Measurements from ENCODE around the gene RERE.
"Not testable (repeated sequence)": the region's sequence is repeated elsewhere in the genome, so short reads cannot be mapped to it uniquely, and the experiment has no call there.

Gene RERE

GRCh38 chr1:8461351-8462110, 355.9 kb downstream of the RERE start:
- DNase-seq (ENCODE audit: insufficient read length), result no peak
- no peak for TF ChIP-seq TAF1 (IDR thresholded peaks at IDR 0.05; ENCODE audit: borderline replicate concordance, low read depth, low read length)
- TF ChIP-seq POLR2A (IDR thresholded peaks at IDR 0.05; ENCODE audit: low read depth, low read length), result no peak
- TF ChIP-seq POLR2AphosphoS5 (IDR thresholded peaks at IDR 0.05; ENCODE audit: low read depth, low read length), result no peak
- no peak for FAIRE-seq

DNA sequence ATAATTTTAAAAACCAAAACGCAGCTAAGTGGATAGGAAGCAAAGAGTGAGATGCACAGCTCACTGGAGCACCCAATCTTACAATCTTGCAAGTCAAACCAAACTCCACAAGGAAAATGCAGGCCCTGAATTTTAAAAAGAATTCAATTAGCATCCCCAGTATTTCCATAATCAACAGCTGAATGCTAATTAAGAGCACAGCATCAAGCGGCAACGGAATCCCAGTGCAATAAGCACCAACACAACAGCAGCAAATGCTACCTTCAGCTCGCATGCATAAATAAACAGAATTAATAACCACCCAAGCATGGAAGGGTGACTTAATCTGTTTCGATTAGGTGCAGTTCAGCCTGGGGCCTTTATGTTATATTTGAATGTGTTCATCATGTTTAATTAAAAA, 356.7 kb downstream of the RERE start:
- DNase-seq (ENCODE audit: insufficient read length) (no peak), FAIRE-seq (no peak)
- no peak for TF ChIP-seq POLR2A (IDR thresholded peaks at IDR 0.05; ENCODE audit: low read depth, low read length)
- no peak for TF ChIP-seq POLR2AphosphoS5 (IDR thresholded peaks at IDR 0.05; ENCODE audit: low read depth, low read length)
- no peak for TF ChIP-seq TAF1 (IDR thresholded peaks at IDR 0.05; ENCODE audit: borderline replicate concordance, low read depth, low read length)

DNA sequence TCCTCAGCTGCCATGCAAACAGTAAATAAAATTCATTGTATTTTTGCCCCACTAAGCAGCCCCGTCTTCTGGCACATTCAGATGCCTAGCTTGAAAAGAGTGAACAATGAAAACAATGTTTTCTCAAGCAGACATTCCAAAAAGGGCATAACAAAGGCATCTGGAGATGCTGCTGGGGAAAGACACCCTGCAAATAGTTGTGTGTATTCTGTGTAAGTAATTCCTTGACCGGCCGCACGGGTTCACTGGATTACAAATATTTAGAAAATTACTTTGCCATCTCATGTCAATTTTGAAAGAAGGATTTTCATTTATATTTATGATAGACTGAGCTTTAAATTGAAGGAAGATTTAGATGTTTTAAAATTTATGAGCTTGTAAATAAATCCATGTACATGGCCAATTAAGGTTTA, 357.3 kb downstream of the RERE start:
- DNase-seq (ENCODE audit: insufficient read length), result no peak
- no peak for FAIRE-seq
- no peak for TF ChIP-seq TAF1 (IDR thresholded peaks at IDR 0.05; ENCODE audit: borderline replicate concordance, low read depth, low read length)
- no peak for TF ChIP-seq POLR2A (IDR thresholded peaks at IDR 0.05; ENCODE audit: low read depth, low read length)
- no peak for TF ChIP-seq POLR2AphosphoS5 (IDR thresholded peaks at IDR 0.05; ENCODE audit: low read depth, low read length)

DNA sequence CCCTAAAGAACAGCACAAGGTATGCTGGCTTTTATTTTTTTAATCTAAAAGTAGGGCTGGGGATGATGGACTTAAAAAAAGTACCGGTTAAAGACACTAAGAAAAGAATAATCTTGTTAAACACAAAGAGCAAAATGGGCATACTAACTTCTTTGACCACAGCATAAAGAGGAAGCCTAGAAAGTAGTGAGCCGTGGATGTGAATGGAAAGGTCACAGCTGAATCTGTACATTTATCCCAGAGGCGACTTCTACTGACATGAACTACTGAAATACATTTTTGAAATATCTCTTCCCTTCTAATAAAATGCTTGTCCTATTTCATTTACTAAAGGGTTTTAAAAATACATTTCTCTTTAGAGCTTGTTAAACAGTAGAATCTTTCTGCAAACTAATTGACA, 358.8 kb downstream of the RERE start:
- FAIRE-seq (no peak), DNase-seq (ENCODE audit: insufficient read length) (no peak)
- TF ChIP-seq POLR2A (IDR thresholded peaks at IDR 0.05; ENCODE audit: low read depth, low read length), result no peak
- no peak for TF ChIP-seq TAF1 (IDR thresholded peaks at IDR 0.05; ENCODE audit: borderline replicate concordance, low read depth, low read length)
- TF ChIP-seq POLR2AphosphoS5 (IDR thresholded peaks at IDR 0.05; ENCODE audit: low read depth, low read length), result no peak

DNA sequence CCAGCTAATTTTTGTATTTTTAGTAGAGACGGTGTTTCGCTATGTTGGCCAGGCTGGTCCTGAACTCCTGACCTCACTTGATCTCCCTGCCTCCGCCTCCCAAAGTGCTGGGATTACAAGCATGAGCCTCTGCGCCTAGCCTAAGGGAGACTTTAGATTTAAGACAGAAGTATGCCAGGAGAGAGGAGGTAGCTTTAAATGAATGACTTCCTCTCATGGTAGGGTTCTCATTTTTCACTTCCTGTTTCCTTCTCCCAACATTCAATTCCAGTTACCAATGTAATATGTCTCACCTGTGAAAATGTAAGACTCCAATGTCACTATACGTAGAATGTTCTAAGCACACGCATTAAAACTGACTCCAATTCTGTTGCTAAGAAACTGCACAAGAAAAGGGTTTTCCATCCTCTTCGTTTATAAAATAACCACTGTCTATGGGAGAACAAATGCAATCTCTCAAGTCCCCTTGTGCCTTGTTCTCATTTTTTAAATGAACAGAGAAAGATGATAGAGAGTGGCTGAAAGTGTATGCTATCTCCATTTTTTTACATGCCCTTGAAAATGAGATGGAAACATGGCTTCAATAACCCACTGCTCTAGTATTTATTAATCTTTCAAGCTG, 359.6 kb downstream of the RERE start:
- TF ChIP-seq POLR2AphosphoS5 (IDR thresholded peaks at IDR 0.05; ENCODE audit: low read depth, low read length) (no peak), TAF1 (IDR thresholded peaks at IDR 0.05; ENCODE audit: borderline replicate concordance, low read depth, low read length) (no peak), POLR2A (IDR thresholded peaks at IDR 0.05; ENCODE audit: low read depth, low read length) (no peak)
- DNase-seq (ENCODE audit: insufficient read length) (no peak), FAIRE-seq (no peak)

DNA sequence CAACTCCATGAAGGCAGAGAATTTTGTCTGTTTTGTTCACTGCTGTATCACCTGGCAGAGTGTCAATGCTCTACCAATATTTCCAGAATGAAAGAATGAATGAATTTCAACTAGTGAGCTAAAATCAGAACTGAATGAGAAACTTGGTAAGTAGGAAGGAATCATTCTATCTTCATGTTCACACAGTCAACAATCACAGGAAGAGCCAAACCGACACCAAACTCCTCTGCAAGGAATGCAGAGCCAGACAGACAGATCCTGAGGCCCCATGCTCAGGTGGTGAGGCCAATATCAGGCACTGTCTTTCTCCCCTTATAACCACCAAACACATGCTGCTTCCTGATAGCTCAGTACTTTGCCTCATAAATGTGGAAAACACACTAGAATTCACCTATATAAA, 360.4 kb downstream of the RERE start:
- no peak for TF ChIP-seq TAF1 (IDR thresholded peaks at IDR 0.05; ENCODE audit: borderline replicate concordance, low read depth, low read length)
- no peak for TF ChIP-seq POLR2AphosphoS5 (IDR thresholded peaks at IDR 0.05; ENCODE audit: low read depth, low read length)
- no peak for TF ChIP-seq POLR2A (IDR thresholded peaks at IDR 0.05; ENCODE audit: low read depth, low read length)
- DNase-seq (ENCODE audit: insufficient read length), result no peak
- no peak for FAIRE-seq

GRCh38 chr1:8456308-8456912, 361.0 kb downstream of the RERE start:
- no peak for FAIRE-seq
- TF ChIP-seq POLR2A (IDR thresholded peaks at IDR 0.05; ENCODE audit: low read depth, low read length) (no peak), TAF1 (IDR thresholded peaks at IDR 0.05; ENCODE audit: borderline replicate concordance, low read depth, low read length) (no peak), POLR2AphosphoS5 (IDR thresholded peaks at IDR 0.05; ENCODE audit: low read depth, low read length) (no peak)
- DNase-seq (ENCODE audit: insufficient read length), result no peak

- DNase-seq (ENCODE audit: insufficient read length), result no peak
- no peak for TF ChIP-seq POLR2AphosphoS5 (IDR thresholded peaks at IDR 0.05; ENCODE audit: low read depth, low read length)
- TF ChIP-seq TAF1 (IDR thresholded peaks at IDR 0.05; ENCODE audit: borderline replicate concordance, low read depth, low read length), result no peak
- no peak for FAIRE-seq
These were observed 361.6 kb downstream of the RERE start for GRCh38 chr1:8455700-8456307.

DNA sequence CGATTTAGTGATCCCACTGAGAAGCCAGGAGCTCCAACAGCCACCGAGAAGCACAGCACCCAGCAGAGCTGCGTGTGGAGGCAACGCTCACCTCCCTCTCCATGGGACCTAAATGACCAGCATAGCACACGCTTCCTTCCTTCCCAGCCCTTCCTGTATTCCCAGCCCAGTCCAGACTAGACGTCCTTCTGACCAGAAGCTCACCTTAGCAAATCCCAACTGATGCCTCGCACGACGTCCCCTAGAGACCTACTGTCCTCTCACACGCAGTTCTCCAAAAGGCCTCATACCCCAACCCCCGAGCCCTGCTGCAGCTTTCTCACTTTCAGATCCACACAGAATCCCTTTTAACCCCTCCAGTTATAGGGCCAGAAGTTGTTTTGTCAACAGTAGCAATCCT, 367.1 kb downstream of the RERE start:
- FAIRE-seq, result no peak
- TF ChIP-seq POLR2AphosphoS5 (IDR thresholded peaks at IDR 0.05; ENCODE audit: low read depth, low read length) (no peak), POLR2A (IDR thresholded peaks at IDR 0.05; ENCODE audit: low read depth, low read length) (no peak), TAF1 (IDR thresholded peaks at IDR 0.05; ENCODE audit: borderline replicate concordance, low read depth, low read length) (no peak)
- no peak for DNase-seq (ENCODE audit: insufficient read length)

DNA sequence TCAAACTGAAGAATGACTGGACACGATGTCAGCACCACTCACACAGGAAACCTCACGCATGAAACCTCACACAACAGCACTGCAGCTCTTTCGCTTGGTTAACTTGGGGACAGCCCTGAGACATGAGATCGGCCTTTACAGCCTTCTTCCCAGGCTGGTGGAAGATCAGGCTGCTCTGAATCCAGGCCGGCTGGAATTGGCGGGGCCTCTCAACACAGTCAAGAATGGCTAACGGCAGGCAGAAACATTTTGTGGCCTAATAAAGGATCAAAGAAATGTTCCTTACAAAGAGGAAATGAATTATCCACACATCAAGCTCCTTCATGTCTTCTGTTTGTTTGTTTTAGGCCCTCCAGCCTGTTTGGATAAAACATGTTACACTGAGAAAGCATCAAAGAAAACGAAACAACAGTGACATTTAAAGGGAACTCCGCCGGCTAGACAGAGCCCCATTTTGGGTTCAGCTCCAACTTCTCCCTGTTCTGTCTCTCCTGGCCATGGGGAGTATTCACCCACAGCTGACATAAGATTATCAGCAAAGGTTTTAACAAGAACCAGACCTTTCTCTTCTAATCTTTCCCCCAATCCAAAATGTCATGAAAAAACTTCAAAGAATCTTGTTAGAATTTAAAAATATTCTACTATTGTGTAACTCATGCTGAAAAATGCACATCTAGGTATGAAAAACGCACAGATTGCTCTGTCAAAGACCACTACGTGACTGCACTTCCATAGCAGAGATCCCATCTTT, 368.4 kb downstream of the RERE start:
- no peak for DNase-seq (ENCODE audit: insufficient read length)
- TF ChIP-seq POLR2AphosphoS5 (IDR thresholded peaks at IDR 0.05; ENCODE audit: low read depth, low read length) (no peak), TAF1 (IDR thresholded peaks at IDR 0.05; ENCODE audit: borderline replicate concordance, low read depth, low read length) (no peak), POLR2A (IDR thresholded peaks at IDR 0.05; ENCODE audit: low read depth, low read length) (no peak)
- FAIRE-seq, result no peak

GRCh38 chr1:8448505-8448904, 368.9 kb downstream of the RERE start:
- not testable (repeated sequence) for DNase-seq (ENCODE audit: insufficient read length); FAIRE-seq
